Adrenal gland (tissue), 12 donors: ENCODE measurements around the gene PTGFRN. TPM values are rescaled to one million over a fixed set of nuclear protein-coding genes. Genes with fewer than 3 reads are reported as not detected.

Source experiments
- DNase-seq, 7 donors: peaks; one replicate each; pipeline ENCODE4 v3.0.0-alpha.2; 2019 to 2020
- H3K27ac ChIP-seq, 5 donors: fragments of 200-600 bp; sonication (generic) in 4 of 5; 1 replicate in 3 of 5; 2 replicates in 2 of 5; pipeline versions ENCODE4 v1.5.1 to v1.8.0; 2016 to 2020; ENCODE audit warnings: mild to moderate bottlenecking in 1 of 5
- H3K27me3 ChIP-seq: fragments of 200-600 bp; 2 replicates; pipeline ENCODE4 v1.8.0; 2021
- H3K36me3 ChIP-seq, 2 donors: fragments of 200-600 bp; replicated peaks in 1 of 2; 1 replicate in 1 of 2; 2 replicates in 1 of 2; pipeline versions ENCODE4 v1.5.1 to v1.8.0; 2018 to 2022
- H3K4me1 ChIP-seq, 2 donors: fragments of 200-600 bp; replicated peaks in 1 of 2; 1 replicate in 1 of 2; 2 replicates in 1 of 2; pipeline versions ENCODE4 v1.5.1 to v1.8.0; 2018 to 2021
- H3K4me3 ChIP-seq, 4 donors: fragments of 200-600 bp; sonication (generic) in 3 of 4; one replicate each; pipeline ENCODE4 v1.5.1; 2016 to 2018
- H3K9me3 ChIP-seq, 3 donors: fragments of 200-600 bp; sonication (generic) in 1 of 3; replicated peaks in 1 of 3; 1 replicate in 2 of 3; 2 replicates in 1 of 3; pipeline versions ENCODE4 v1.5.1 to v1.8.0; 2016 to 2021
- POLR2A ChIP-seq, 2 donors: fragments of 450-650 bp; IDR thresholded peaks; one replicate each; pipeline ENCODE4 v1.6.1; 2017; ENCODE audit warnings: antibody characterized with exemption in 2 of 2, mild to moderate bottlenecking in 2 of 2, moderate library complexity in 1 of 2
- WGBS, 4 donors: extraction: QIAGEN DNeasy Blood & Tissue Kit in 2 of 4; methylation state at CpG; one replicate each; pipeline versions ENCODE4 v1.1.5 to v1.1.7; 2013 to 2017; 5-methylcytosine and 5-hydroxymethylcytosine counted together
- intact Hi-C, 2 donors: fragments of 100-400 bp; cut with DNase I; formaldehyde crosslinking; loops; one replicate each; pipeline versions ENCODE4 v1.14.1 to v1.15.0; 2022 to 2023
- polyA plus RNA-seq, 3 donors: library from polyadenylated mRNA; stranded (reverse); fragments of 200-250 nt in 2 of 3; fragments of 350-450 nt in 1 of 3; fragmentation: Illumina TruSeq in 1 of 3; extraction: RNeasy Lipid Tissue Mini Kit (QIAGEN cat#74804) in 1 of 3; gene quantifications; one replicate each; pipeline ENCODE4 v1.2.3, GENCODE V29; 2013 to 2014
- total RNA-seq, 9 donors: library from RNA; depleted of rRNA in 4 of 9; stranded (reverse); fragments of >200 nt in 4 of 9; fragments of 120-200 nt in 1 of 9; fragmentation: NEBNext Ultra II Directional in 1 of 9; extraction: Animal tissue kit (Norgen Biotek cat#: 25700) in 1 of 9; gene quantifications; one replicate each; pipeline versions ENCODE4 v1.1.0 to v1.2.4, GENCODE V29; 2013 to 2023
- TF ChIP-seq, protein P1 (sequence below), 6 experiments: fragments of 450-650 bp in 4 of 6; fragments of 200-600 bp in 2 of 6; sonication (generic) in 1 of 6; IDR thresholded peaks; 1 replicate in 5 of 6; 2 replicates in 1 of 6; pipeline versions ENCODE4 v1.5.1 to v1.8.0; 2016 to 2021; ENCODE audit warnings: antibody characterized with exemption in 6 of 6, mild to moderate bottlenecking in 2 of 6, moderate library complexity in 1 of 6
- donor health status: healthy with polysubstance abuse.
- donor health status: Bipolar disorder and iron deficiency.
- donor health status: DM: yes; HTN: yes; CAD: no.
- donor health status: DM: no; HTN: no; CAD: no.
- donor health status: DM: no; HTN: no; CAD: no.
- donor health status: DM: yes; HTN: yes; CAD: no.

Gene PTGFRN
- total and polyA plus RNA-seq, 12 donors: 63.3 to 173 (median 67.4) TPM

DNA sequence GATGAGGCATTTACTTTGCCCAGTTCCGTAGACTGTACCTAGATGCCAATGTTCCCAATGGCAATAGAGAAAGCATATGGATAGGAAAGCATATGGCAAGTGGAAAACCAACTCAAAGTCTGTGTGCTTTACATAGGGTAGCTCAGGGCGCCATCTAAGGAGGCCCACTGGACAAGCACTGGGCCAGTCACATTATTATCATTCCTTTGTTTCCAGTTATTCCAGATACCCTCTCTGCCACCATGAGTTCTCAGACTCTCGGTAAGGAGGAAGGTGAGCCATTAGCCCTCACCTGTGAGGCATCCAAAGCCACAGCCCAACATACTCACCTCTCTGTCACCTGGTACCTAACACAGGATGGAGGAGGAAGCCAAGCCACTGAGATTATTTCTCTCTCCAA is 101.6 kb downstream of the PTGFRN start:
- WGBS, 4 donors: 94 to 100% (median 97%) methylated on average over 3 of the region's 3 CpGs
- H3K4me1 ChIP-seq: no peaks in the 10 kb centered on the region
- intact Hi-C loops: no loop called here
- TF ChIP-seq, protein P1, sequence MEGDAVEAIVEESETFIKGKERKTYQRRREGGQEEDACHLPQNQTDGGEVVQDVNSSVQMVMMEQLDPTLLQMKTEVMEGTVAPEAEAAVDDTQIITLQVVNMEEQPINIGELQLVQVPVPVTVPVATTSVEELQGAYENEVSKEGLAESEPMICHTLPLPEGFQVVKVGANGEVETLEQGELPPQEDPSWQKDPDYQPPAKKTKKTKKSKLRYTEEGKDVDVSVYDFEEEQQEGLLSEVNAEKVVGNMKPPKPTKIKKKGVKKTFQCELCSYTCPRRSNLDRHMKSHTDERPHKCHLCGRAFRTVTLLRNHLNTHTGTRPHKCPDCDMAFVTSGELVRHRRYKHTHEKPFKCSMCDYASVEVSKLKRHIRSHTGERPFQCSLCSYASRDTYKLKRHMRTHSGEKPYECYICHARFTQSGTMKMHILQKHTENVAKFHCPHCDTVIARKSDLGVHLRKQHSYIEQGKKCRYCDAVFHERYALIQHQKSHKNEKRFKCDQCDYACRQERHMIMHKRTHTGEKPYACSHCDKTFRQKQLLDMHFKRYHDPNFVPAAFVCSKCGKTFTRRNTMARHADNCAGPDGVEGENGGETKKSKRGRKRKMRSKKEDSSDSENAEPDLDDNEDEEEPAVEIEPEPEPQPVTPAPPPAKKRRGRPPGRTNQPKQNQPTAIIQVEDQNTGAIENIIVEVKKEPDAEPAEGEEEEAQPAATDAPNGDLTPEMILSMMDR (IDR thresholded peaks at IDR 0.05): no peak
- no peak for TF ChIP-seq POLR2A (IDR thresholded peaks at IDR 0.05)
- H3K27me3 ChIP-seq: no peaks in the 10 kb centered on the region
- no peak overlapping the region for H3K27ac ChIP-seq
- no peaks in the 10 kb centered on the region for H3K9me3 ChIP-seq
- H3K36me3 ChIP-seq: no peaks in the 10 kb centered on the region
- DNase-seq: no peak
- no peak overlapping the region for H3K4me3 ChIP-seq

DNA sequence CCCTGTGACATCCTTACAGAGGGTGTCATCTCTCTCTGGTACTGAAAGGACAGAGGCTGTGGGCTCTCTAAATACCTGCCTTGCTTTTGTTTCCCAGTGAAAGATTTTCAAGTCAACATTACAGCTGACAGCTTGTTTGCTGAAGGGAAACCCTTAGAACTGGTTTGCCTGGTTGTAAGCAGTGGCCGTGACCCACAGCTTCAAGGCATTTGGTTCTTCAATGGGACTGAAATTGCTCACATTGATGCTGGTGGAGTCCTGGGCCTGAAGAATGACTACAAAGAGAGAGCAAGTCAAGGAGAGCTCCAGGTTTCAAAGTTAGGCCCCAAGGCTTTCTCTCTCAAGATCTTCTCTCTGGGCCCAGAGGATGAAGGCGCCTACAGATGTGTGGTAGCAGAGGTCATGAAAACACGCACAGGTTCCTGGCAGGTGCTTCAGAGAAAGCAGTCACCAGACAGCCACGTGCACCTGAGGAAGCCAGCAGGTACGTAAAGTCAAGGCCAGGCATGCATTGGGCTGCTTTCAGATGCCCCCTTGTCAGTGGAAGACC is 103.7 kb downstream of the PTGFRN start:
- Histone ChIP-seq H3K27me3 (no peaks in the 10 kb centered on the region), H3K36me3 (no peaks in the 10 kb centered on the region), H3K4me1 (no peaks in the 10 kb centered on the region), H3K9me3 (no peaks in the 10 kb centered on the region), H3K4me3 (no peak overlapping the region), H3K27ac (no peak overlapping the region)
- intact Hi-C loops: no loop called here
- TF ChIP-seq, protein P1 (IDR thresholded peaks at IDR 0.05): no peak
- no peak for TF ChIP-seq POLR2A (IDR thresholded peaks at IDR 0.05)
- no peak for DNase-seq
- 91 to 95% (median 94%) methylated on average over 5 of the region's 5 CpGs for WGBS, 4 donors

DNA sequence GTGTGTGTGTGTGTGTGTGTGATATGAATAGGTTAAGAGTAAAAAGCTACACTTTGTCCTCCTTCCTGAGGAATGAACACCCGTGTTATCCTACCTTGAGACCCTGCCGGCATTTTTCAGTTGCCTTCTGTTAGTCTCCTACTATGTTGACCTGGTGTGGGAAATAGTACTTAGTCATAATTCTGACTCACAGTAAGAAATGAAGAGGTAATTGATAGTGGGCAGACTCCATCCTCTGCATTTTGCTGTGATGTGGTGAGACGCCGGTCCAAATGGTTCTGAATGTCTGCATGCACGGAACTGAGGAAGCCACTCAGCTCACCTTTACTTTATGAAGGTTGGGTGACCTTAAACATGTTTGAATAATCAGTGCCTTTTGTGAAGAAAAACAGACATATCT is 104.5 kb downstream of the PTGFRN start:
- H3K9me3 ChIP-seq: no peaks in the 10 kb centered on the region
- no peak overlapping the region for H3K27ac ChIP-seq
- intact Hi-C loops: no loop called here
- no peaks in the 10 kb centered on the region for H3K27me3 ChIP-seq
- H3K4me3 ChIP-seq: no peak overlapping the region
- no peak for DNase-seq
- 67 to 81% (median 76%) methylated on average over 5 of the region's 5 CpGs for WGBS, 4 donors
- no peak for TF ChIP-seq POLR2A (IDR thresholded peaks at IDR 0.05)
- TF ChIP-seq, protein P1 (IDR thresholded peaks at IDR 0.05): no peak
- H3K36me3 ChIP-seq: no peaks in the 10 kb centered on the region
- H3K4me1 ChIP-seq: no peaks in the 10 kb centered on the region

DNA sequence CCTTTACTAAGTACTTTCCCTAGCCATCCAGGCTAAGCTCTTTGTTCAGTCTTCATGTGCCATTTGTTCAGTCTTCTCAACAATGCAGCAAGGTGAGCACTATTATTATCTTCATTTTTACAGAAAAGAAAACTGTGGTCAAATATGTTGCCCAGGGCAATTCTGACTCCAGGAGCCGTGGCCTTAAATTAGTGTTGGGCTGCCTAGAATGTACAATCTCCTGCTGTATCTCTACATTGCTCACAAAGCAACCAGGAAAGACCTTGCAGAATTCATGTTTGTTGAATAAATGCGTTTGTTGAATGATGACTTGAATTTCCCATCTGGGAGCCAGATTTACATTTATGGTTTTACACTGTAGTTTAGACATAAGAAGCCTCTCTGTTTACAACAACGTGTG is 106.0 kb downstream of the PTGFRN start:
- H3K4me3 ChIP-seq: no peak overlapping the region
- no peaks in the 10 kb centered on the region for H3K9me3 ChIP-seq
- no peaks in the 10 kb centered on the region for H3K36me3 ChIP-seq
- TF ChIP-seq POLR2A (IDR thresholded peaks at IDR 0.05): no peak
- TF ChIP-seq, protein P1 (IDR thresholded peaks at IDR 0.05): no peak
- no peaks in the 10 kb centered on the region for H3K27me3 ChIP-seq
- H3K4me1 ChIP-seq: no peaks in the 10 kb centered on the region
- DNase-seq: no peak
- H3K27ac ChIP-seq: no peak overlapping the region
- WGBS, 4 donors: 87 to 90% (median 88%) methylated on average over 3 of the region's 3 CpGs
- intact Hi-C loops: no loop called here
